Non-pigmented ciliary epithelial cell (primary cell): Measurements from ENCODE around the gene CDON.
"Not testable (repeated sequence)": the region's sequence is repeated elsewhere in the genome, so short reads cannot be mapped to it uniquely, and the experiment has no call there.

Experiments
- DNase-seq: peaks from one replicate; pipeline ENCODE4 v3.0.0-alpha.2; 2010; ENCODE audit warnings: low read depth

CDON gene

DNA sequence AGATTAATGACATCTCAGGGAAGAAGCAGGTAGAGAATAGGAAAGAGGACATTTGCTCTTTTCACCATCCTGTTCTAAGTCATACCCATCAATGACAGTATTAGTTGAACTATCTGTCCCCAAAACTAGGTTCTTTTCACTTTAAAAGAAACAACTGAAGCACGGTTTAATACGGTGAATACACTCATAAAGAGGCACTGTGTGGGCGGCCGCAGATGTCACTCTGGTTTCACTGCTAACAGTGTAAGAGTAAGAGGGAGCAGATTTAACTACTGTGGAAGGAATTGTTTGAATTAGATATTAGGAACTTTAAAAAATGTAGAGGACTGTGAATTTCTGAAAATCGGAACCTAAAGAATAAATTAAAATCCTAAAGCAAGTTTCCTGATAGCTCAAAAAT lies 67.4 kb downstream of the CDON start:
- DNase-seq, result no peak

DNA sequence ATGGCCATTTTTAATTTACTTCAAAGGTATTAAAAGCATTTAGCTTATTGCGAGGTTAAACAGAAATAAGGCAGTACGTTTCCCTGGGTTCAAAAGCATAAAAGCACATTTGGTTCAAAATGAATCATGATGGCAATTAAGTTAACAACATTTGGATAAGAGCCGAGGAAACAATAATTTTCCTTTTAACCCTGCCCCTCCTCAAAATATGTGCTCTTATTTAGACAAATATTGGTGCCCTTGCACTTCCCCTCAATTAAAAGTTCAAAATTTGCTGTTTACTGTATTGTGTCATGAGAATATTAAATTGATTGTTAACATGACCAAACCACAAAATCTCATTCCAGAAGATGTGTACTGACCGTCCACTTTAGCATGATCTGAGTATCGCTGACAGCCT lies 68.2 kb downstream of the CDON start:
- DNase-seq, result no peak

DNA sequence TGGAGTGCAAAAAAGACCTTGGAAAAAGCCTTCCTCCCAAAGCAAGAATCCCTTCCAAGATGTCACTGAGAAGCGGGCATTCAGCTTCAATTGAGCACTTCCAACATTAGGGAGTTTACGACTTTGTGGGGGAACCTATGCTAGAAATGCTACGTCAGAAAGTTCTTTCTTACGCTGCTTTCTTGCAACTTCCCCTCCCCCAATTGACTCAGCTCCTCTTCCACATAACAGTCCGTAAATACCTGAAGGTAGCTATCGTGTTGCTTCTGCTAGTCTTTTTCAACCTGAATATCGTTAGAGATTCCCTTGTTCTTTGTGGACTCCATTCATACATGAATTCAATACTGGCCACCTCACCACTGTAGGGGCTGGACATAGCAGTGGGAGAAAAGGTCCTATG lies 69.8 kb downstream of the CDON start:
- no peak for DNase-seq

DNA sequence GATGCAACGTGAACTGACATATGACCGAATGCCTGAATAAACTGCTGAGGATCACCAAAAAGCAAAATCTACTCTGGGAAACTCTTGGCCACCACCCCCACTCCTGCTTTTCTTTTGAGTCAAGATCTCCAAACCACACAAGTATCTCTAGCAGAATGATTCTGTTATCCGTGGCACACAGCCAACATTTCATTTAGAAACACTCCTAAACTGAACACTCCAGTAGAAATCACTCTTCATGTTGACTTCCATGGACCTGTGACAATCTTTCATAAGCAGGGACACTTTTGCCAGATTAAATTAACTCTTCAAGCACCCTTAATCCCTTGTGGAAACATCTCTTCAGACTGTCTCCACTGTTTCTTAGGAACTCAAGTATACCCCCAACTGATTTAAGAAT lies 72.4 kb downstream of the CDON start:
- peak; percentile 42 for DNase-seq

DNA sequence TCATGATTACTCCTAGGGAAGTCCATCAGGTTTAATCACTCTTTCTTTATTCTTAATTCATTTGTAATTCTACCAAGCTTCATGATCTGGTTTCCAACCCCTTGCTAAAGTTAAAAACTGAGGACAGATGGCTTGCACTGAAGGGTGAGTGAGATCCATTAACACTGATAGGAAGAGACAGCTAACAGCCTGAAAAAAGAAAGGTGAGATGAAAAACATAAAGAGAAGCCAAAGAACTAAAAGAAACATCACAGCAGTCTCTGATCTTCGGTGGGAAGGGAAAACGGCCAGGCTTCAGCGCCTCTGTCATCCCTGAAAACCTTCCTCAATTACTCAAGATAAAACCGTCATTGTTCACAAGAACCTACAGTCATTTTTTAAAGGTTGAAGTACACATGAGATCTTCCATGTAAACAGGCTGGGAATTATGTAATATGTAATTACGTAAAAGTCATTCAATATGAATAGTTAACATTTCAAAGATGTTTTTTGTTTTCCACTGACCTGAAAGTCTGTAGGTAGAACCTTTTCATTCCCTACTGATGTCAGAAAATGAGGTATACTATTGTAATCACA lies 75.5 kb downstream of the CDON start:
- no peak for DNase-seq

DNA sequence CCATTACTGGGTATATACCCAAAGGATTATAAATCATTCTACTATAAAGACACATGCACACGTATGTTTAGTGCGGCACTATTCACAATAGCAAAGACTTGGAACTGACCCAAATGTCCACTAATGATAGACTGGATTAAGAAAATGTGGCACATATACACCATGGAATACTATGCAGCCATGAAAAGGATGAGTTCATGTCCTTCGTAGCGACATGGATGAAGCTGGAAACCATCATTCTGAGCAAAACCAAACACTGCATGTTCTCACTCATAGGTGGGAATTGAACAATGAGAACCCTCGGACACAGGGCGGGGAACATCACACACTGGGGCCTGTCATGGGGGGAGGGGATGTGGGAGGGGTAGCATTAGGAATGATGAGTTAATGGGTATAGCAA lies 76.7 kb downstream of the CDON start:
- DNase-seq, result not testable (repeated sequence)

DNA sequence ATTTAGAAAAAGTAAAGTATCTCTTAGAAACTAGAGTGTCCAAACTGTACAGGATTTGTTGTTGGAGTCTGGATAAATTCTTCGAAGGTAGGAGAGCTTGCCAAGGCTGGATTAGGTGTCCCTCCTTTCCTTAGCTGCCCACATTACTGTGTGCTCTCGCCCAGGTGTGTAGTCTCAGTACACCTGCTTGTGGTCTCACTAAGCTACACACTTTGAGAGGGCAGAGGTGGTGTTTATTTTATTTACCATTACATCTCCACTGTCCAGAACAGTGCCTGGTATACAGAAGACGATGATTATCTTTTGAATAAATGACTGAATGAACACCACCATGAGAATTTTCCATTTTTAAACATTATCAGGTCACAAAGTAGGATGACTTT lies 80.3 kb downstream of the CDON start:
- DNase-seq, result no peak

DNA sequence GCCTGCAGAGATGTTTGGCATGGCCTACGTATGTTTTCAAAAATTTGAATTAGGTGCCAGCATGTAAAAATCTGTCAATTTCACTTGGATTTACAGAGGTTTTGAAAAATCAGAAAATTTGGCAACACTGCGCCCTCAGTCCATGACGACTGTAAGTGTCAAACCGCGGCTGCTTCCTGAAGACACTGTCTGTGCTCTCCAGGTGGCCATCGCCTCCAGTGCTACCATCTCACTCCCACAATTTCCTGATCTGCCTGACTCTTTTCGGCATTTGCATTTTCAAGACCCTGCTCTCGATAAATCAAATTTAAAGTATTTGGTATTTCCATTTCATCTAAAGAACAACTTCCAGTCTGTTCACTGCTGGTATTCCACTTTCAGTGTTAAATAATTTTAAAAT lies 82.2 kb downstream of the CDON start:
- DNase-seq, result no peak

DNA sequence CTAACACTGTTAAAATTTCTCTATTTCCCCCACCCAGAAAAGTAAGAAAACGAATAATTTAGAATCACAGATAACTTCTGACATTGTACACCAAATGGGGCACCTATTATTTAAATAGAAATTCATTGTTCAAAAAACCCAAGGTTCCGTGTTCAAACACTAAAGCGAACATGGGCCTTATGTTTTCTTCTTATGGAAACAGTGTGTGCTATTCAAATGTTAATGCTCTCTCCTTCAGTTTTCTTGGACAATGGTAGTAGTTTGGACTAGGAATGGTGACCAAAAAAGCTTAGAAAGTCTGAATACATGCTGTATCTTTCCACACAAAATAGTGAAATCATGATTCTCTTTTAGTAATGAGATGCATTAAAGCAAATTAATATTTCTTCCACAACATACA lies 83.2 kb downstream of the CDON start:
- no peak for DNase-seq

DNA sequence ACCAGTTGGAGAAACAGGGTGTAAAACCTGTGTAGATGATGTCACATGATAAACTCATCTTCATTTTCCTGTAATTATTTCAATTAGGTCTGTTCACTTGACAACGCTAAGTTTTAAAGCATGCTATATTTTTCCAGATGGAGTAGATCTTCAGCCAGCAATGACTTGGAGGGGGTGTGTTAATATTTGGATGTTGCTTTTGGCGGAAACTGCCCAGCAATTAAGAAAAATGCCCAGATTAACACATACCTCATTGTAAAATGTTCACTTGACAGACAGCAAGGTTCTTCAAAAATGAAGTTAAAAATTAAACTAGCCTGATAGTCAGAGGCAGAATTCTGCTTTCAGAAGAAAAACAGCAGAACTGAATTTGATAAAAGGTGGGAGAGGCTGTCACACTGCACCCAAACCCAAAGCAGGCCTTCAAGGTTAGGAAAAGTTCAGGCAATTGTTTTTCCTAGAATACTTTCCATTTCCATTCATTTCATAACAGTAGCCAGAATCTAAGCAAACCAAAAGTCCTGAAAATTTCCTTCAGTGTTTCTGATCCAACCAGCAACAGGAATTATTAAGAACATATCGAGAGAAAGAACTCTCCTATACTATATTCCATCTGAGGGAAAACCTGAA lies 83.8 kb downstream of the CDON start:
- DNase-seq, result no peak

DNA sequence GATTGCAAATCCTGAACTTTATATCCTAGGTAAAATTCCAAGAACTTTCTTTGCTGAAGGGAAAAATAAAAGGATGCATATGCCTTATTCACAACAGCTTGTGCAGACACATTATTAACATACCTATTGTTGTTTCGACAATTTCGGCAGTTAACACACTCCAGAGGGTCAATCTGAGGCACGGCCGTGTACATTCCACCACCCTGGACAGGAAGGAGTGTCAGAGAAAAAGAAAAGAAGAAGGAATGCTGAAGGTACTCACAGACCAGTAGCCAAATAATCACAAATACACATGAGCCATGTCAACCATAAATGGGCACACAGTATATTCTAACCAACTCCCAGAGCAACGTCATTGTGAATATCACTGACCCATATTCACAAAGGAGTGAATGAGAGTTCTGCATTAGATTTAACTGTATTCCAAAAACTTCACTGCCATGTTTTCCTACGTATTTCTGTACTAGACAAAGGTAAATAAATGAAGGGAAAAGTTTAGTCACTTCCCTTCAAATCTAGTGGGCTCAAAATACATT lies 84.4 kb downstream of the CDON start:
- DNase-seq, result no peak

DNA sequence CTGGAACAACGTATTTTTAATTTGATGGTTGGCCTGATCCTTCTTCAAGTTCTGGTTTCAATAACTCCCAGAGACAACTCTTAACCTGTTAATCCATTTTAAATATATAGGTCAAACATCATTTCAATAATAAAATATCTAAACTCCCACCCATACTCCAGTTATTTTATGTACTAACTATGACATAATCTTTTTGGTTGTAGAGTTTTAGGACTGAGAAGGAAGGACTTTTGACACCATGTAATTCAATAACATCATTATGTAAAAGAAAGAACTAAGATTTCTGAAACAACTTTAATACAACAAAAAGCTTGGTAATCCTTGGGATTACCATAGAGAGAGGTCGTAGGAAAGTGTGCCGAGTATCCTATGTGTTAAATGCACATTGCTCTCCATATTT lies 85.3 kb downstream of the CDON start:
- no peak for DNase-seq

DNA sequence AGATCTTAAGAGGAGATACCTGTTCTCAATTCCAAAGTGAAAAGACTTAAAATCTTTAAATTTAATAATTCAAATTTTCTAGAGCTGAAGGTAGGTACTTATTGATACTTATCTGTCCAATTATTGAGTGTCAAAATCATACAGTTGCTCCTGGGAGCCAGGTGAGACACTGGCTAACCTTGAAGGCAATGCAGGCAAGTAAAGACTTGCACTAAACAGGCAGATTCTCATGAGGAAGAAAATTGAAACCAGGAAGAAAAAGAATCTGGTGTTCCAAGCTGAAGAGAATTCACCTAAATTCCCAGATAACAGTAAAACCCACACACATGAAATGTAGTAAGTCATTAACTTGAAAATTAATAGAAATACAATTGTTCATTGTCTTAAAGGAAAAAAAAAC lies 86.5 kb downstream of the CDON start:
- DNase-seq, result no peak

DNA sequence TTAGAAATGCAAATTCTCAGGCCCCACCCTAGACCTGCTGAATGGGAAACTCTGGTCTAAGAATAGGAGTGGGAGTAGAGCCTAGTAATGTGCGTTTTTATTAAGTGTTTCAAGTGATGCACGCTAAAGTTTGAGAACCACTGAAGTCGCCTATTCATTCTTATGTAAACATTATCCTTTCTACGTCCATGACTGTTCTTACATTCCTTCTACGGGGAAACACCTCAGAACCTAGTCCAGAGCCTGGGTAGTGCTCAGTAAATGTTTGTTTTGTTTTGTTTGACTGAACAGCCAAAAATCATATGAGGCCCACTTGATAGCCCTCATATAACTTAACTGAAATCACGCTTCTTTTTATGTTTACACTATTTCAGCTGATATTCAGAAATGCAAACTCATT lies 87.0 kb downstream of the CDON start:
- no peak for DNase-seq

DNA sequence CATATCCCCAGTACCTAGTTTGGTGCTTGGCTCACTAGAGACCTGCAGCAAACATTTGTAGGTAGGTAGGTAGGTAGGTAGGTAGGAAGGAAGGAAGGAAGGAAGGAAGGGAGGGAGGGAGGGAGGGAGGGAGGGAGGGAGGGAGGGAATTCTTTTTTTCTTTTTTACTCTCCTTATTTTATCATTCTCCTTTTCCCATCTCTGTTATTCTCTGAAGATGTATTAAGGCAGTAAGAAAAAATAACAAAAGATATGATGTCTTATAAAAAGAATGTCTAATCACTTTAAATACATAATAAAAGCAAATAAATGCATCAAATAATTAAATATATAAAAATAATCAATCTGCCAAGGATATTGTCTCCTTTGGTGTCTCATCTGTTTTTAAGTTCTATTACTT lies 88.4 kb downstream of the CDON start:
- DNase-seq, result no peak

DNA sequence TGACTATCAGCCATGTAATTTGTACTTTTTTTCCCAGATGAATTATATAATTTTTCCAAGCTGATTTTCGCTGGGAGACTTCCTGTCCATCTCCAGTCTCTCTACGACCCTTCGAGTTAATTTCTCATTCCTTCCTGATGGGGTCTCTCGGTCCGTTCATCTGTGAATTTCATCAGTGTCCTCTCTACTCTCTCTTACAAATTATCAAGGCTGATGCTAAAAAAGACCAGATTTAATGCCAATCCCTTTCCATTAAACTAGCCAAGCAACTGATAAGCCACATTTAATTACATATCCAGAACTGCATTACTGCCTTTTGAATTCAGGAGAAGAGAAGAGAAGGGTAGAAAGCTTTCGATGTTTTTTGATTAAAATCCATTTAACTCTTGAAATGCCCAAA lies 91.0 kb downstream of the CDON start:
- DNase-seq, result no peak

DNA sequence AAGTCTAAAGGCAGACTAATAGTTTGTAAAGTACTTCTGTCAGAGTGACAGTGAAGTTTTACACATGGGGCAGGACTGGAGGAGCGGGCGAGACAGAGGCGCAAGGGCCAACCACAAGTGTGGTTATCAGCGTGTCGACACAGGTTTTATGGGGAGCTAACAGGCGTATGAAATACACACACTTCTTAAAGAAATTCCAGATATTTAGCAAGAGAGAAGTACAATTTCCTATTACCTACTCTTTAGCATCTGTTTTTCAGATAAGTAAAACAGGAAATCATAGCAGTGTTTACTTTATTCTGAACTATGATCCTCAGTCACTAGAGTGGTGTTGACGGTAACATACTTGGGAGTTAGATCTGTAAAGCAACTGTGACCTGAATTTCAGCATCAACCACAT lies 94.3 kb downstream of the CDON start:
- DNase-seq, result no peak

DNA sequence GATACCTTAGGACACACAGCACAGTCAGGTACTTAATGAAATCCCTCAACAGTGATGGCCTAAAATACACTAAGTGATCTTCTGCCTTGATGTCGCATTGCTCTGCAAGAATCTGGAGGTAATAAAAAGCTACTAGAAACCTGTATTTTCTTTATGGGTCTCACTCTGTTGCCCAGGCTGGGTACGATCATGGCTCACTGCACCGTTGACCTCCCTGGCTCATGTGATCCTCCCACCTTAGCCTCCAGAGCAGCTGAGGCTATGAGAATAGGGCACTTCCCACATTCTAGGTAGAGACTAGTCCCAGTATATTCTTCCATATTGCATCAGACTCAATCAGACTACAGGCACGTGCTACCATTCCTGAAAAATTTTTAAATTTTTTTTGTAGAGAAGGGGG lies 95.2 kb downstream of the CDON start:
- DNase-seq, result no peak

DNA sequence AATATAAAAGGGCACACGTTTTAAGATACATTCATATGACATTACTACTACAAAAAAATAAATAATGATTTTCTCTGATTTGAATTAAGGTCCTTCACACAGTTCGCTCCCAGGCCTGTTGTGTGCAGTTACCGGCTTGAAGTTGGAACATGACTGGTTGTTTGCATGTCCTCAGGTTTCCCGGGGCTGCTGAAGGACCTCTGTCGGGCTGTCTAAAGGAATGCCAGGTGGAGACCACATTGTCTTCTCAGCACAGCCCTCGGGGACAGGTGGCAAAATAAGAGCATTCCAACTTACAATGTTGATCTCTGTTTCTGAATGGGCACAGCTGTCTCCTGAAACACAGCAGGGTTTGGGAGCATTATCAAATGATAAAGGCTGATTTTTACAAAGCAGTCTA lies 101.9 kb downstream of the CDON start:
- no peak for DNase-seq

DNA sequence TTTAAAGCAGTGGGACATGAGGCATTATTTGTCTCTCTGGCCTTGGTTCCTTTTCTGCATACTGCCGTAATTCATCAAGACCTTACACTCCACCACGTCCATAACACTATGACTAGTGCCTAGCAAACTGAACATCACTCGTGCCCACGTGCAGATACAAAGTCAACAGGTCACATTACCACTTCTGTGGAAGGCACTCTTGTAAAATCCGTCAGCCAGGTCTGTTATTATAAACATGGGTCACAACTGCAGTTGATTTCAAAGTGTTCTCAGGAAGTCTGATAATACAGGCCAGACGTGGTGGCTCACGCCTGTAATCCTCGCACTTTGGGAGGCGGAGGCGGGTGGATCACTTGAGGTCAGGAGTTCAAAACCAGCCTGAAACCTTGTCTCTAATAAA lies 102.7 kb downstream of the CDON start:
- no peak for DNase-seq

DNA sequence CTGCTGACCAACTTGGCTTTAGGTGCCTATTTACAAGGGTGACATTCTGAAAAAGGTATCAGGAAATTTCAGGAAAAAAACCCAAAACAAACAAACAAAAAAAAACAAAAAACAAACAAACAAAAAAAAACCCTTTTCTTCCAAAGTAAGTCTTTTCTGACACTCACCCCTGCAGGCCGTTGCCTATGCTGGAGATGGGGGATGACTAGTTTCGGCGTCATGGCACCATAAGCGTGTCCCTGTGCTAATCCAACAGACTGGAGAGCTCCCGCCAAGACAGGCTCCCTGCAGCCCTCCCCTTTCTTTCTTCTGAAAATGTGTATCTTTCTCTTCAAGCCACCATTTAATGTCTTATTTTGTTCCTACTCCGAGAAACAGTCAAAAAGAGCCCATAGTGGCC lies 103.2 kb downstream of the CDON start:
- no peak for DNase-seq

DNA sequence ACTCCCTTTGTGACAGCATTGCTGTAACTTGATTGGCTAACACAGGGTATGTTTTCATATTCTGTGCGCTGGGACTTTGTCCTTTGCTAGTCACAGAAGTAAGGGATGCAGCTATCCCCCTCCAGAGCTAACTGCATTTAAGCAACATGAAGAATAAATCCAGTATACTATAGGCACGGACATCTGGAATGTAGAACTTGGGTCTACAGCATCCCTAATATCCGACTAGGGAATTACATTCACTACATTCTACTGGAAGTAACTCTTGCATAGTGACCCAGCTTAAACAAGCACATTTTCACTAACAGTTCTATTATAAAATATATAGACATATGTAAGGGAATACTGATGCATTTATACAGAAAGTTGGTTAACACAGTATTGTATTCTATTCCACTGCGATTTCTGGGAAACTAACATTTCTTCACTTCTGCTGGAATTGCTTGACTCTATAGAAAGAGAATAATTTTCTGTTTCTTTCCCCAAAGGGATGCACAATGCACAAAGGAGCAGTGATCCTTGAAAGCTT lies 103.7 kb downstream of the CDON start:
- DNase-seq, result no peak

DNA sequence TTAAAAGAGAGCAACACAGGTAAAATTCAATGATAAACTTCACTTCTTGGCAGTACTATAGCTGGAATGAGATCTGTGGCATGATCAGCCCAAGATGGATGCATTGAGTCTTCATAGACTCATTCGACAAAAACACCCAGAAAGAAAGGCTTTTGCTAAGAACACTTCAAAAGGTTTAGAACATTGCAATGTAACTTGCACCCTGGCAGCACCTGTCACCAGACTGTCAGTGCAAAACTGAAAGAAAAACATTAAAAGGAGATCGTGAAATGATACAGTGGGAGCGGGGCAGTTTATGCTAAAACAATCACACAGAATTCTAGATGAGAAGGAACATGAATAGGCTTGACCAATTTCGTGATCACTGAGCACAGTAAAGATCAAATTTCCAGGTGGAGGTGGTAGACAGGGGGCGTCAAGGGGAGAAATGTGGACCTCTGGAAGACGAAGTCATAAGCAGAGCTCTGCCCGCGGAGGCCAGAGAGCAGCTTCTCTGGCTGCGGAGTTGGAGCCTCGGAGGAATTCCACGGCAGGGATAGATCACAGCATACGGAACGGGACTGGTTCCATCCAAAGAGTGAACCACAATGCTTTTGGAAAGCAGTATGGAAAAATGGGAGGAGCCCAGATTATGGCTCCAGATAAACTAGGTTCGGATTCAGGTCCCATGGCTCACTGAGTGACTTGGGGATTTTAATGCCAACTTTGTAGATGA lies 104.9 kb downstream of the CDON start:
- DNase-seq, result no peak
